ENCODE results near the gene DCXR. TPM values are rescaled to one million over a fixed set of nuclear protein-coding genes. Genes with fewer than 3 reads are reported as not detected.
A peak's percentile ranks its signal among the peaks of the same experiment; 100 is the strongest.

DCXR gene
- total RNA-seq (2022) = 77.9 and 111 TPM in 2 replicates
- Bru-seq, nascent RNA = percentile 53 among the genes with signal in this experiment
- BruChase-seq, experiment 1, labeled RNA remaining after a 6-hour chase = percentile 59 among the genes with signal in this experiment
- percentile 52 among the genes with signal in this experiment for BruChase-seq, experiment 2, labeled RNA remaining after a 2-hour chase
- long read RNA-seq, transcript DCXR-201 (8 exons, 887 nt) = major isoform, 72 of 528 reads
- long read RNA-seq, transcript DCXR-213 (7 exons, 915 nt) = minor isoform, 6 of 528 reads
- long read RNA-seq, partial matches to known transcripts = 427 of 528 reads
- long read RNA-seq, other reads (novel, unspliced or antisense) = 15 of 528 reads

- BruUV-seq (replicated peaks) = no TSS peak
- intact Hi-C loops (cut with micrococcal nuclease) = loop anchor here (10.0 kb wide), 2 partner anchors 58 to 208 kb away; partner anchors contain the start of gene FASN
- no peaks in the 10 kb centered on the region for H3K27me3 Mint-ChIP-seq (ENCODE audit: insufficient read depth, unreplicated experiment)
- no peaks in the 10 kb centered on the region for H3K36me3 Mint-ChIP-seq (ENCODE audit: insufficient read depth, unreplicated experiment)
- ChIA-PET CTCF (interaction anchor here (0.5 to 1.7 kb wide), 16 partner anchors 11 to 493 kb away, joined by 3 to 11 read pairs (median 3); no protein-coding TSS in a partner anchor), POLR2A (interaction anchor here (0.6 to 1.9 kb wide), 26 partner anchors 8 to 642 kb away, joined by 3 to 19 read pairs (median 4); partner anchors contain the start of genes BAHCC1, CENPX, DUS1L and GPS1)
- peaks cover 8% of the 10 kb centered on the region for H3K4me1 Mint-ChIP-seq (ENCODE audit: insufficient read depth, unreplicated experiment)
- H3K9me3 Mint-ChIP-seq (ENCODE audit: unreplicated experiment) = no peaks in the 10 kb centered on the region
- TF ChIP-seq CTCF (IDR thresholded peaks at IDR 0.05; ENCODE audit: unreplicated experiment) = peak; percentile 71
- H3K4me3 Mint-ChIP-seq (ENCODE audit: unreplicated experiment) = peak within 1 kb of the TSS; percentile 82
- DNase-seq (ENCODE audit: unreplicated experiment) = peak; percentile 96
- H3K27ac Mint-ChIP-seq (ENCODE audit: low read depth, unreplicated experiment) = peak within 1 kb of the TSS; percentile 88
These were observed at the start of gene DCXR for GRCh38 chr17:82037092-82037888. Gene DCXR, minus strand, starts transcription at chr17:82037697. Its CDS starts 15 bp downstream, at chr17:82037682.

- Mint-ChIP-seq H3K4me1 (ENCODE audit: insufficient read depth, unreplicated experiment) (no peaks in the 10 kb centered on the region), H3K4me3 (ENCODE audit: unreplicated experiment) (no peak overlapping the region), H3K27ac (ENCODE audit: low read depth, unreplicated experiment) (no peak overlapping the region), H3K27me3 (ENCODE audit: insufficient read depth, unreplicated experiment) (no peaks in the 10 kb centered on the region), H3K9me3 (ENCODE audit: unreplicated experiment) (no peaks in the 10 kb centered on the region), H3K36me3 (ENCODE audit: insufficient read depth, unreplicated experiment) (peaks cover 87% of the 10 kb centered on the region)
- DNase-seq (ENCODE audit: unreplicated experiment) = no peak
- CTCF ChIA-PET = no interaction called here
- POLR2A ChIA-PET = interaction anchor here (1.2 to 1.8 kb wide), 3 partner anchors 10 to 68 kb away, joined by 5 to 7 read pairs (median 6); no protein-coding TSS in a partner anchor
- BruUV-seq (replicated peaks) = no TSS peak
- no peak for TF ChIP-seq CTCF (IDR thresholded peaks at IDR 0.05; ENCODE audit: unreplicated experiment)
- intact Hi-C loops (cut with micrococcal nuclease) = no loop called here
These were observed 48.7 kb upstream of the DCXR start for GRCh38 chr17:82085931-82086764.

GRCh38 chr17:82085031-82085861, 47.7 kb upstream of the DCXR start:
- ChIA-PET POLR2A (interaction anchor here (0.7 kb wide), 1 partner anchor 9 kb away, joined by 3 read pairs; no protein-coding TSS in a partner anchor), CTCF (interaction anchor here (0.6 kb wide), 1 partner anchor 56 kb away, joined by 3 read pairs; no protein-coding TSS in a partner anchor)
- no peak for TF ChIP-seq CTCF (IDR thresholded peaks at IDR 0.05; ENCODE audit: unreplicated experiment)
- H3K4me3 Mint-ChIP-seq (ENCODE audit: unreplicated experiment) = no peak overlapping the region
- H3K4me1 Mint-ChIP-seq (ENCODE audit: insufficient read depth, unreplicated experiment) = no peaks in the 10 kb centered on the region
- H3K27me3 Mint-ChIP-seq (ENCODE audit: insufficient read depth, unreplicated experiment) = no peaks in the 10 kb centered on the region
- no peak overlapping the region for H3K27ac Mint-ChIP-seq (ENCODE audit: low read depth, unreplicated experiment)
- no peaks in the 10 kb centered on the region for H3K9me3 Mint-ChIP-seq (ENCODE audit: unreplicated experiment)
- intact Hi-C loops (cut with micrococcal nuclease) = no loop called here
- BruUV-seq (replicated peaks) = no TSS peak
- no peak for DNase-seq (ENCODE audit: unreplicated experiment)
- H3K36me3 Mint-ChIP-seq (ENCODE audit: insufficient read depth, unreplicated experiment) = peaks cover 86% of the 10 kb centered on the region
